HG02970 (cell line): ENCODE data around the gene THSD7B.
"Not testable (repeated sequence)": the region's sequence is repeated elsewhere in the genome, so short reads cannot be mapped to it uniquely, and the experiment has no call there.

Experiments used
- ATAC-seq: cut with Tn5 transposase; IDR thresholded peaks from one replicate; pipeline ENCODE4 v1.9.1; 2021; ENCODE audit warnings: mild to moderate bottlenecking, moderate library complexity, moderate number of reproducible peaks; ENCODE audit not compliant: unreplicated experiment, low FRiP score

Gene THSD7B

DNA sequence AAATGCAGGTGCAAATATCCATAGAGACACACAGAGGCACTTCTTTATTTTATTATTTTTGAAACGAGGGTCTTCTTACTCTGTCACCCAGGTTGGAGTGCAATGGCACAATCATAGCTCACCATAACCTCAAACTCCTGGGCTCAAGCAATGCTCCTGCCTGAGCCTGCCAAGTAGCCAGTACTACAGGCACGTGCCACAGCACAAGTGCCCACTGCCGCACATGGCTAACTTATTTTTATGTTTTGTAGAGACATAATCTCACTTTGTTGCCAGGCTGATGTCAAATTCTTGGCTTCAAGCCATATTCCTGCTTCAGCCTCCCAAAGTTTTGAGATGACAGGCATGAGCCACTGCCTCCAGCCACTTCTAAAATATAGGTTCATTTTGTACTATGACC, 537.6 kb downstream of the THSD7B start:
- ATAC-seq, result no peak

DNA sequence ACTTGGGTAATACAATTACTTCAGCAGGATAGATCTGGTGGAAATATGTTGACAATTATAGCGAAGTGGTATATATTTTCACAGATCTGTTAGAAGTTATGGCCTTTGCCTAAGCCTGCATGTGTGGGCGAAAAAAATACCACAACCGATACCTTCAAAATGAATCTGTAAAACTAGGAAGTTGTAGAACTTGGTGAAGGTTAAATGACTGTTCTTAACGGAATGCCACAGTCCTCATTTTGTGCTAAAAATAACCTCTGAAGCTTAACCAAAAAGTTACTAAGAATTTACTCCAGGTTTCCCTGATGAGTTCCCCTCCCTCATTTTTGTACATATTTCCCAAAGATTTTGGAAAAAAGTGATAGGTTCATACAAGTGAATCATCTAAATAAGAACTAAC, 550.7 kb downstream of the THSD7B start:
- no peak for ATAC-seq

DNA sequence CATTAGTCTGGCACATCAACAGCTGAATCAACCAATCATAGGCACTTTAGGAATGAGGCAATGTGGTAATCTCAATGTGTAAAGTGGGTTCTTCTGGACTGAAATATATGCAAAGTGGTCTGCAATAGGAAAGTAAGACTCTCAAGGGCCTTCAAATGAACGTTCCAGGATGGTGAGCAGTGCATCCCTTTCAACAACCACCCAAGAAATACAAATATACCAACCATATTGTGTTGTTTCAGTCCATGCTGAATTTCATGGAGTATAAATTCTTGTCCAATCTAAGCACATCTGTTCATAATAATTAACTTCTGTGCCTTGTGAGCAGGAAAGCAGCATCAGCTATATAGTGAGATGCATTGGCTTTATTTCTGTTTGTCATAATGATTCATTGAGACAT, 556.2 kb downstream of the THSD7B start:
- ATAC-seq, result no peak

DNA sequence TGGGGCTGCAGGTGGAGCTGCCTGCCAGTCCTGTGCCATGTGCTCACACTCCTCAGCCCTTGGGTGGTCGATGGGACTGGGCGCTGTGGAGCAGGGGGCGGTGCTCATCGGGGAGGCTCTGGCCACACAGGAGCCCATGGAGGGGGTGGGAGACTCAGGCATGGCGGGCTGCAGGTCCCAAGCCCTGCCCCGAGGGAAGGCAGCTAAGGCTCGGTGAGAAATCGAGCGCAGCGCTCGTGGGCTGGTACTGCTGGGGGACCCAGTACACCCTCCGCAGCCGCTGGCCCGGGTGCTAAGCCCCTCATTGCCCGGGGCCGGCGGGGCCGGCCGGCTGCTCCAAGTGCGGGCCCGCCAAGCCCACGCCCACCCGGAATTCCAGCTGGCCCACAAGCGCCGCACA, 566.2 kb downstream of the THSD7B start:
- not testable (repeated sequence) for ATAC-seq

DNA sequence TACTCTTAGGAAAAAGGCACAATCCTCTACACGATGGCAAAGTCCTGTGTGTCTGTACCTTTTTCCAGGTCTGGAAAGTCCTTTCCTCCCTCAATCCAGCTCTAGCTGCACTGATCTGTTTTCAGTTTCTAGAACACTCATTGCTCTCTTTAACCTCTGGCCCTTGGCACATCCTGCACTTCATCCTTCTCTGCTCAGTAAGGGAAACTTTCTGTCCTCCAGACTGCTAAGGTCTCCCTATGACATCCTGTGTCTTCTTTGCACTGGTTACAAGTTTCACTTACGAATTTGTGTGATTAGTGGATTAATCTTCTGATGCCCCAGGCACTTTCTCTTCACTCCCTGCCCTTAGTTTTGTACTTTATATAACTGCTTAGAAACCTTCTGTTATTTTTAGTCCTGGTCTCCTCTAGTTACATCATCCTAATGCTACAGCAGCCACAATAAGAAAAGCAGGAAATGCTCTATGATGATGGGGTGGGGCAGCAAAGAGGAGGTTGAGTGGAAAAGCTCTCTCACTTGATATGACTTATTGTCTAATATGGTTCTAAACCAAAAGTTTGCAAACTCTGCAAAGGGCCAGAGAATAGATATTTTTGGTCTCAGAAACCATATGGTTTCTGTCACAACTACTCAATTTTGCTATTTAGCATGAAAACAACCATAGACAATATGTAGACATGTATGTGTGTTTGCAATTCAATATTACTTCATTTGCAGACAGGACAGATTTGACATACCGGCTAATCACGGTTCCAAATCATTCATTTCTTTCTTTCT, 568.2 kb downstream of the THSD7B start:
- no peak for ATAC-seq

DNA sequence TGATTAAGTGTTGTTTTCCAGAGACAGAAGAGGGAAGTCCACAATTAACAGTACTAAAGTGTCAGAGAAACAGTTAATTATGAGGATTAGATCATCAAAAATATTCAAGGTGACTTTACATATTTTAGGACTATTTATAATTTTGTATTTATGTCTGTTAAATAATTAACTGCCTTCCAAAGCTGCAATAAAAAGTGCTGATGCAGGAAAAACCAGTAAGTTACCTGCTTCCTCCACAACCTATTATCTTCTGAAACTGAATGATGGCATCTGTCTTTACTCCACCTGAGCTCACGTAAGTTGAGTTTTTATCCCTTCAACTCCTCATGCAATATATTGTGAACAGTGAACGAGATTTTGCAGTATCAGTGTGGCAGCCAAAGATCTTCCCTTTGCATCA, 570.7 kb downstream of the THSD7B start:
- no peak for ATAC-seq

DNA sequence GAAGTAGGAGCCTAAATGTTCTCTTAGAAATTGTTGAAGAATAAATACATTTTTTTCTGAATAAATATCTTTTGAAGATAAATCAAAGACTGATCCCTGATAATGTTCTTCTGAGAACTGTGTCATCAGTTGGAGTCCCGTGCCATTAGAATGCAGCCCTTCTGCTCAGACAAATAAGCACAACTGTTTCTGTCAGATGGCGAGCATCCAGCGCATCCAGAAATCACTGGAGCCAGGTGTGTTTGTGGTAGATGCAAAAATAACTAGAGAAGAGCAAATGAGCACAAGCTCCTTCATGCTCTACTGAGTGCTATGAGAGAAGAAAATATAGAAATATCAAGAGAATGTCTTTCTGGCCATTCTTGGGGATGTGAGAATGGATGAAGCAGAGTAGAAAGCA, 573.7 kb downstream of the THSD7B start:
- no peak for ATAC-seq

DNA sequence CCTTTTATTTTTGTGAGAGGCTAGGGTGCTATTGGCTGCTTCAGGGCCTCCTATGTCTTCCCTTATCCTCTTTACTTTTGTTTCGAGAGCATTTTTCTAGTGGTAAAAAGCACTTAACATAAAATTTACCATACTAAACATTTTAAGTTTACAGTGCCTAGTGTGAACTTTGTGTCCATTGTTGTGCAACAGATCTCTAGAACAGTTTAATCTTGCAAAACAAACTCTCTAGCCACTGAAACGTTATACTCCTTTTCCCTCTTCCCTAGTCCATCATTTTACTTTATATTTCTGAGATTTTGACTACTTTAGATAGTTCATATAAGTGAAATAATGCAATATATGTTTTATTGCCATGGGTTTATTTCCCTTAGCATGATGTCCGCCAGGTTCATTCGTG, 580.6 kb downstream of the THSD7B start:
- no peak for ATAC-seq

DNA sequence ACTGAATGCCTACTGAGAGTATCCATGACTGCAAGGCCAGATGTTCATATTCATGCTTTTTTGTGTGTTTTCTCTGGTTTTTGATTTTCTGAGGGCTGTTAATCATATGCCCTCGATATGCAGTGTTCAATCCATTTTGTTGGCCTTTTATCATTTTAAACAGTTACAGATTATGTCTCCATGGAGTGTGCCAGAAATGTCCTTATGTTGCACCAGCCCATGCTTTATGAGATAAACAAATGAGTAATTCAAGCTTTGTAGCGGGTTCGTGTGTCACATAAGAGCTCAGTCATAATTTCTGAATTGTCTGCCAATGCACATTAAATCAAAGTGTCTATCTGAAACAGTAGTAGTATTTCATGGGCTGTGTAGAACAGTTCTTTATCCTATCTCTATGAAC, 583.0 kb downstream of the THSD7B start:
- ATAC-seq, result no peak

DNA sequence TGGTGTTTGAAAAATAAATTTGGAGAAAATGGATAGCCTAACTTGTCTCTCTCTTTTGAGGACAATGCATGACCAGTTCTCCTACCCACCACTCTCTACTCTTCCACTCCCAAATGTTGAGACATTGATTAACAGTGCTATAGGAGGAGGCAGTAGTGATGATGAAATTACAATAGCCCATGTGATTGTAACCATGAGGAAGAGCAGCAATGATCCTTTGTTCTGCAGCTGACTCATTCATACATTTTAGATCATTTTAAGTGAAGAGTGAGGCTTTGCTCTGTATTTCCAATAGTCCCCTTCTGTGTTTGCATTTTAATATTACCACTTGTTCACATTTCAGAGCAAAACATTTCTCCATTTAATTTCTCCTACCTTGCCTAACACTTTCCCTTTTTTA, 592.3 kb downstream of the THSD7B start:
- no peak for ATAC-seq

DNA sequence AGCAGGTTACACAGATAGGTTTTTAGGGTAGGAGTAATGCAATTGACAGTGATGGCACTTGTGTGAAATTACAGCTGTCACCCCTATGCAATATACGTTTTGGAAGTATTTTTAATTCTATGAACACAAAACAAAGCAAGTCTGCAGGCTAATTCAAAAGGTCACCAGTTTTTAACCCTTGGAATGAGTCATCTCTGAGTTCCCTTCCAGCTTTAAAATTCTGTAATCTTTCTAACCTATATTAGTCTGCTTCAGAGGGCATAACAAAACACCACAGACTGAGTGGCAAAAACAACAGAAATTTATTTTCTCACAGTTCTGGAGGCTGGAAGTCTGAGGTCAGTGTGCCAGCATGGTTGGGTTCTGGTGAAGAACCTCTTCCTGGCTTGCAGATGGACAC, 602.0 kb downstream of the THSD7B start:
- ATAC-seq, result no peak

DNA sequence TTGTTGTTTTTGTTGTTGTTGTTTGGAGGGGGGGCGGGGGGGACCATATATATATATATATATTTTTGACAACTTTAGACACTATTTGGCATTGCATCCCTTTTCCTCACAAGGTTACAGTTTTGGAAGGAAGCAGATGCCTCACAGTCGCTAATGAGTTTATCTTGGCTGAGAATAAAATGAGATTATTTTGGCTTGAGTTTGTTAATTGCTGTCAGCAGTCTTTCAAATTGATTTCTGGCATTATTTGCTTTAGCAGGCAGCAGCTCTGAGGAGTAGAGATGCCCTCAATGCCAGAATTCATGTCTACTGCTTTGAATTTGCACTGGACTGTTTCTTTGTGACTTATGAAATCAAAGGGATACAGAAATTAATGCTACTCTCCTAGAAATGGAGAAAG, 603.8 kb downstream of the THSD7B start:
- no peak for ATAC-seq

DNA sequence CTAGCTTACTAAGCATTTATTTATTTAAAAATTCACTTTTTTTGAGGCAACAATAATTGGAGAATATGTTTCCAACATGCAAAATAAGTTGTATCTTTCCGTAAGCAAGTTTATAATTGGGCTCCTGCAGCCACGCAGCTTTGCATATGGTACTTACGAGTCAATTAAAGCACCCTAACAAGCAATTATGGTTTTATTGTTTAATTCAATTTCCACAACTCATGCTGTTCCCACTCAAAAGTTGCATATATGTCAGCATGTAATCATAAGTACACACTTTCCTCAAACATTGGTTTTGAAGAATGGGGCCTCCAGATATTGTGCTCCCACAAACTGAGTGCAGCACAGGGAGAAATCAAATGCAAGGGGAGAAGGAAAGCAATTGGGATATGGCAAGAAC, 613.8 kb downstream of the THSD7B start:
- no peak for ATAC-seq

DNA sequence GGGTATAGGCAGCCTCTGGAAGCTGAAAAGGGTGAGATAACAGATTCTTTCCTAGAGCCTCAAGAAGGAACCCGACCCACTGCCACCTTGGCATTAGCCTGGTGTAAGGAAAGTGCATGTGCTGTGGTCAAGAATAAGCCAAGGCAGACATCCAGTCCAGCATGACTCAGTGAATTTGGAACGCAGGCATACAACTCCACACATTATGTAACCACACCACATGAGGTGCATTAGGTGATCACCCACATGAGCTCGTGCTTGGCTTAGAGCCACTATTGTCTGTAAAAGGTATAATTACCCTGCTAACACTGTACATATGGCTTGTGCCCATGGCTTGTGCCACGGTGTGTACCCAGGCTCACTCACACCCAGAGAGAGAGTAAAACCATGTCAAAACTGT, 615.3 kb downstream of the THSD7B start:
- no peak for ATAC-seq

DNA sequence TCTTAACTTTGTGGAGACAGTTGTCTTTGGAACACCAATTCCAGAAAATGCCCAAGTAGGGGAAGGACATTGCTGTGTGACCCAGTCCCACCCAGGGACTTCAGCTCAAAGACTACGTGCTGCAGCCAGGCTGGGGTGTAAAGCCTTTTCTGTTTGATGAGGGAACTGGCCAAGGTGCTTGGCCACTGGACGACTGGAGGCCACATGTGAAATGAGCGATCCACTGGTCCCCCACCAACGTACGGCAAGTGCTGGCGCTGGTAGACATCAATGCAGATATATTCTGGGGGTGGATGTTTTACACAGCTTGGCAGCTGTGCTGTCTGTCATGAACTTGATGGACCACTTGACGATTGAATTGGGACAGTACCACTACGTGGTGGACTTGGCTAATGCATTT, 616.4 kb downstream of the THSD7B start:
- no peak for ATAC-seq

DNA sequence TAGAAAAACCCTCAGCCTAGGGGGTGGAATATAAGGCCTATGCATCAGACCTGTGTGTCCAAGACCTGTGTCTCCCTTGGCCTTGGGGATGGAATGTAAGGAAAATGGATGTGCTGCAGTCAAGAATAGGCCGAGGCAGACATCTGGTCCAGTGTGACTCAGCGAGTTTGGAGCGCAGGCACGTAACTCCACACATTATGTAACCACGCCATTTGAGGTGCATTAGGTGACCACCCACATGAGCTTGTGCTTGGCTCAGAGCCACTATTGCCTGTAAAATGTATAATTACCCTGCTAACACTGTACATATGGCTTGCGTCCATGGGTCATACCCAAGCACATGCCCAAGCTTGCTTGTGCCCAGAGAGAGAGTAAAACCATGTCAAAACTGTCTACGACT, 618.0 kb downstream of the THSD7B start:
- ATAC-seq, result no peak

DNA sequence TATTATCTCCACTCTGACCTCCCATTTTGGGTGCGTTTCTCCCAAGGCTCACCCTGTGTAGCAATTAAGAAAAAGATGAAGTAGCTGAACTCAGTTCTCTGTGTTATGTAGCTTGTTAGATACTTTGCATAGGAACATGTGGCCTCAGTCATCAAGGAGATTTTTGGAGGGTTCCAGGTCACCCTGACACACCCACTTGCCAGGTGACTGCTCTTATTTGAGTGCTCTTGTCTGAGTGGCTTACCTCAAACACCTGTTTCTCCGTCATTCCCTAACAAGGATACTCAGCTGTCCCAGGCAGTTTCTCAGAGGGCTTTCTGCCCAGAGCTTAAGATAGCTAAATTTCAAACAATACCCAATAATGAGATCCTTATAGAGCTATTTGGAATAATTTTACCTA, 621.7 kb downstream of the THSD7B start:
- ATAC-seq, result no peak

DNA sequence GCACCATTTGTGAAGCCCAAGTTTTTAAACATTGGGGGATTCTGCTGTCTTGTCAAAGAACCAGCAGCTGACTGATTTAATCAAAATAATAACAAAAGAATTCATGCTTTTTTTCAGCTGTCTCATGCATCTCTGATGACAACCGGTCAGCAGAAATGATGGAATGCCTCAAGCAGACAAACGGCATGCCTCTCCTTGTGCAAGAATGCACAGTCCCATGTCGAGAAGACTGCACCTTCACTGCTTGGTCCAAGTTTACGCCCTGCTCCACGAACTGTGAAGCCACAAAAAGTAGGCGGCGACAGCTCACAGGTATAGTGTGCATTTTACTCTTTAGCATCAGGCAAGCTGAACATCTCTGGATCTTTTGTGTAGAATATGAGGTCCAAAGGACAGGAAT, 640.2 kb downstream of the THSD7B start:
- no peak for ATAC-seq

DNA sequence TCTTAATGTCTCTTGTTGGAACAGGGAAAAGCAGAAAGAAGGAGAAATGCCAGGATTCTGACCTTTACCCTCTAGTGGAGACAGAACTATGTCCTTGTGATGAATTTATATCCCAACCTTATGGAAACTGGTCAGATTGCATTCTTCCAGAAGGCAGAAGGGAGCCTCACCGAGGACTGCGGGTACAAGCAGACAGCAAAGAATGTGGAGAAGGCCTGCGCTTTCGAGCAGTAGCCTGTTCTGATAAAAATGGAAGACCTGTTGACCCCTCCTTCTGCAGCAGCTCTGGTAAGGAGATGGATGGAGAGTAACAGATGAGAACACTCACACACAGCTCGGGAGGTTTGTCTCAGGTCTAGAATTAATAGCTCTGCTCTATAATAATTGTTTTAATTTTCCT, 646.2 kb downstream of the THSD7B start:
- no peak for ATAC-seq

DNA sequence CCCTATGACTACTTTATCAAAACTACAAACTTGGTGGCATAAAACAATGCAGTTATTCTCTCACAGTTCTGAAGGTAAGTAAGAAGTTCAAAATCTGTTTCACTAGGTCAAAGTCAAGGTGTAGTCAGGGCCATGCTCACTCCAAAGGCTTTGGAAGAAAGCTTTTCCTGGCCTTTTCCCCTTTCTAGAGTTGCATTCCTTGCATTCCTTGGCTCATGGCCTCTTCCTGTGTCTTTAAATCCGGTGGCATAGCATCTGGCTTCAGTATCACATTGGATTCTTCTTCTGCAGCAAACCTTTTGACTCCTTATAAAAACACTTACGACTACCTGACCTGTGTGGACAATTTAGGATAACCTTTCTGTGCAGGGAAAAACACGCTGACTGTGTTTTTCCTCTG, 655.4 kb downstream of the THSD7B start:
- no peak for ATAC-seq

DNA sequence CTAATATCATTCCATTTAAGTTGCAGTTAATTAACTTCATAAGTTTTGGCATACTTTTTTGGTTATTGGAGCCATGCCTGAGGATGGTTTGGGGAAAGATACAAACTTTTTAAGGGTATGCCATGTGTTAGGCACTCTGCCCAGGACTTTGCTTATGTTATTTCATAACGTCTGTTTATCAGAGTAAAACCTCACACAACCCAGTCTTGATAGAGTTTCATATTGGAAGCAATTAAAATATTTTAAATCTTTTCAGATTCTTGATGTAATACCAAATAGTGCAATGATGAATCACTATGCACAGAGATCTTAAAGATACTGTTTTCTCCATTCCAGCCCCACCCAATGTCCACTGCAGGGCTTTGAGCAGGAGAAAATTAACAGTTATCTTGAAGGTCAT, 669.8 kb downstream of the THSD7B start:
- no peak for ATAC-seq

DNA sequence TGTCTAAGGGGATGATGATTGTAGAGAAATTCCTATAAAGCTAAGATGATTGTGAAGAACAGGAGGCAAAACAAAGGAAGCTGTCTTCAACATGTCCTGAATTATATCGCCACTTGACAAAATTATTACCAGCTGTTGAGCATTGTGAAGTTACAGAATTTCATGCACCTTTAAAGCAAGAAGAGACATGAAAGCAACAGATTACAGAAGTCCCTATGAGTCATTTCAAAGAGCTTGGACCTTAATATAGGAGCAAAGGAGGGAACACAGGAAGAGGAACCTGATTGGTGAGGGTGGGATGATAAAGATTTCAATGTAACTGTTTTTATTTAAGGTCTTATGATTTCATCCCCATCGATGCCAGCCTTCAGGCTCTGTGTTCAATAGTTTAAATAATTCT, 672.0 kb downstream of the THSD7B start:
- ATAC-seq, result no peak

DNA sequence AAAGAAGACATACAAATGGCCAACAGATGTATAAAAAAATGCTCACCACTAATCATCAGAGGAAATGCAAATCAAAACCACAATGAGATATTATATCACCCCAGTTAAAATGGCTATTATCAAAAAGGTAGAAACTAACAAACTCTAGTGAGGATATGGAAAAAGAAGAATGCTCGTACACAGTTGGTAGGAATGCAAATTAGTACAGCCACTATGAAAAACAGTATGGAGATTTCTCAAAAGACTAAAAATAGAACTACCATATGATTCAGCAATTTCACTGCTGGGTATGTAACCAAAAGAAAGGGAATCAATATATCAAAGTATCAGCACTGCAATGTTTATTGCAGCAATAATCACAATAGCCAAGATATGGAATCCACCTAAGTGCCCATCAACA, 679.6 kb downstream of the THSD7B start:
- ATAC-seq, result no peak
